Pancreas (tissue), 10 donors: ENCODE measurements around the gene ARSG. TPM values are rescaled to one million over a fixed set of nuclear protein-coding genes. Genes with fewer than 3 reads are reported as not detected.

Source experiments
- ATAC-seq, 4 donors: fragments of 200-7000 bp; cut with Tn5 transposase; one replicate each; pipeline versions ENCODE4 v1.8.0 to v1.9.1; 2020; ENCODE audit warnings: mild to moderate bottlenecking in 4 of 4, moderate library complexity in 4 of 4
- DNase-seq, 6 donors: peaks; one replicate each; pipeline ENCODE4 v3.0.0-alpha.2; 2020
- FAIRE-seq: peaks from 2 replicates; lab custom pipeline; 2012; peaks lifted over from hg19 to GRCh38; lab: Jason Lieb, UNC
- H3K27ac ChIP-seq, 4 donors: fragments of 200-600 bp; sonication (generic); 1 replicate in 3 of 4; 2 replicates in 1 of 4; pipeline versions ENCODE4 v1.5.0 to v1.8.0; 2020
- H3K27me3 ChIP-seq, 4 donors: fragments of 200-600 bp; one replicate each; pipeline ENCODE4 v1.8.0; 2021
- H3K36me3 ChIP-seq, 3 donors: fragments of 200-600 bp; sonication (generic) in 1 of 3; one replicate each; pipeline versions ENCODE4 v1.5.0 to v1.8.0; 2020 to 2021
- H3K4me1 ChIP-seq, 3 donors: fragments of 200-600 bp; one replicate each; pipeline ENCODE4 v1.8.0; 2021
- H3K4me3 ChIP-seq, 4 donors: fragments of 200-600 bp; sonication (generic) in 2 of 4; one replicate each; pipeline versions ENCODE4 v1.5.0 to v1.8.0; 2020 to 2021
- H3K9me3 ChIP-seq, 4 donors: fragments of 200-600 bp; one replicate each; pipeline ENCODE4 v1.8.0; 2021
- CTCF ChIP-seq, 4 donors: fragments of 200-600 bp; sonication (generic) in 3 of 4; IDR thresholded peaks; one replicate each; pipeline versions ENCODE4 v1.5.0 to v1.8.0; 2021; ENCODE audit warnings: antibody characterized with exemption in 4 of 4
- WGBS, 2 donors: extraction: QIAGEN DNeasy Blood & Tissue Kit; methylation state at CpG; one replicate each; pipeline ENCODE4 v1.1.7; 2013; 5-methylcytosine and 5-hydroxymethylcytosine counted together
- intact Hi-C, 3 donors: fragments of 100-400 bp; cut with DNase I; formaldehyde crosslinking; loops; one replicate each; pipeline versions ENCODE4 v1.11.1 to v1.14.2; 2022
- polyA plus RNA-seq, 2 donors: library from polyadenylated mRNA; stranded (reverse); fragments of 200-250 nt; gene quantifications; one replicate each; pipeline ENCODE4 v1.2.3, GENCODE V29; 2013
- total RNA-seq, 6 donors: library from RNA; stranded (reverse); fragmentation: NEBNext Ultra II Directional in 4 of 6; extraction: Animal tissue kit (Norgen Biotek cat#: 25700) in 4 of 6; gene quantifications; one replicate each; pipeline versions ENCODE4 v1.2.1 to v1.2.4, GENCODE V29; 2021 to 2023
- donor health status: healthy with polysubstance abuse.
- donor health status: DM: no; HTN: no; CAD: no; lungs with moderate emphysema.
- donor health status: DM: no; HTN: no; CAD: no.
- donor health status: control.
- donor health status: control.
- donor health status: Bipolar disorder and iron deficiency.
- donor health status: DM: yes; HTN: yes; CAD: no.
- donor health status: DM: no; HTN: no; CAD: no.
- donor health status: DM: no; HTN: no; CAD: no.
- donor health status: DM: yes; HTN: yes; CAD: no.

The ARSG gene
- total and polyA plus RNA-seq, 8 donors: 0.46 to 2.5 (median 1.4) TPM

- no peak for TF ChIP-seq CTCF (IDR thresholded peaks at IDR 0.05)
- 86 to 90% methylated on average over 3 of the region's 3 CpGs for WGBS, 2 donors
- FAIRE-seq: no peak
- no peaks in the 10 kb centered on the region for H3K27me3 ChIP-seq
- DNase-seq: no peak
- no peak for ATAC-seq
- no peak overlapping the region for H3K27ac ChIP-seq
- H3K36me3 ChIP-seq: no peaks in the 10 kb centered on the region
- H3K4me3 ChIP-seq: no peak overlapping the region
- no peaks in the 10 kb centered on the region for H3K4me1 ChIP-seq
- H3K9me3 ChIP-seq: no peaks in the 10 kb centered on the region
- intact Hi-C loops: no loop called here
Measured at GRCh38 chr17:68356949-68357455, 65.7 kb downstream of the ARSG start.

- Histone ChIP-seq H3K27me3 (no peaks in the 10 kb centered on the region), H3K4me1 (no peaks in the 10 kb centered on the region), H3K9me3 (no peaks in the 10 kb centered on the region), H3K27ac (no peak overlapping the region), H3K4me3 (no peak overlapping the region), H3K36me3 (no peaks in the 10 kb centered on the region)
- FAIRE-seq (no peak), ATAC-seq (no peak), DNase-seq (no peak)
- intact Hi-C loops: no loop called here
- WGBS, 2 donors: 94 to 99% methylated on average over 4 of the region's 4 CpGs
- TF ChIP-seq CTCF (IDR thresholded peaks at IDR 0.05): no peak
Measured at GRCh38 chr17:68357886-68358285, 66.6 kb downstream of the ARSG start.

GRCh38 chr17:68359791-68360535 lies 68.7 kb downstream of the ARSG start:
- WGBS, 2 donors: 81 to 88% methylated on average over 13 of the region's 13 CpGs
- no peak for ATAC-seq
- Histone ChIP-seq H3K4me3 (no peak overlapping the region), H3K27ac (no peak overlapping the region), H3K36me3 (no peaks in the 10 kb centered on the region), H3K4me1 (no peaks in the 10 kb centered on the region), H3K9me3 (no peaks in the 10 kb centered on the region), H3K27me3 (no peaks in the 10 kb centered on the region)
- no peak for TF ChIP-seq CTCF (IDR thresholded peaks at IDR 0.05)
- DNase-seq: no peak
- no peak for FAIRE-seq
- intact Hi-C loops: no loop called here

- whole genome bisulfite sequencing, 2 donors: 79 to 91% methylated on average over 2 of the region's 2 CpGs
- DNase-seq: no peak
- ATAC-seq: no peak
- H3K9me3 ChIP-seq: no peaks in the 10 kb centered on the region
- TF ChIP-seq CTCF (IDR thresholded peaks at IDR 0.05): no peak
- no peaks in the 10 kb centered on the region for H3K4me1 ChIP-seq
- intact Hi-C loops: no loop called here
- no peaks in the 10 kb centered on the region for H3K36me3 ChIP-seq
- no peak for FAIRE-seq
- no peaks in the 10 kb centered on the region for H3K27me3 ChIP-seq
- no peak overlapping the region for H3K4me3 ChIP-seq
- no peak overlapping the region for H3K27ac ChIP-seq
Measured at GRCh38 chr17:68365469-68365868, 74.2 kb downstream of the ARSG start.

GRCh38 chr17:68368387-68368786 lies 77.1 kb downstream of the ARSG start:
- no peak for FAIRE-seq
- no peak for ATAC-seq
- H3K27me3 ChIP-seq: no peaks in the 10 kb centered on the region
- H3K9me3 ChIP-seq: no peaks in the 10 kb centered on the region
- TF ChIP-seq CTCF (IDR thresholded peaks at IDR 0.05): no peak
- intact Hi-C loops: no loop called here
- H3K27ac ChIP-seq: no peak overlapping the region
- no peak overlapping the region for H3K4me3 ChIP-seq
- no peak for DNase-seq
- 82 to 92% methylated on average over 5 of the region's 5 CpGs for WGBS, 2 donors
- no peaks in the 10 kb centered on the region for H3K36me3 ChIP-seq
- no peaks in the 10 kb centered on the region for H3K4me1 ChIP-seq
